ENCODE measurements around the gene TMEM217. TPM values are rescaled to one million over a fixed set of nuclear protein-coding genes. Genes with fewer than 3 reads are reported as not detected.

The TMEM217 gene
- total RNA-seq, 1 donor from 2014 or later: 2.7 TPM

DNA sequence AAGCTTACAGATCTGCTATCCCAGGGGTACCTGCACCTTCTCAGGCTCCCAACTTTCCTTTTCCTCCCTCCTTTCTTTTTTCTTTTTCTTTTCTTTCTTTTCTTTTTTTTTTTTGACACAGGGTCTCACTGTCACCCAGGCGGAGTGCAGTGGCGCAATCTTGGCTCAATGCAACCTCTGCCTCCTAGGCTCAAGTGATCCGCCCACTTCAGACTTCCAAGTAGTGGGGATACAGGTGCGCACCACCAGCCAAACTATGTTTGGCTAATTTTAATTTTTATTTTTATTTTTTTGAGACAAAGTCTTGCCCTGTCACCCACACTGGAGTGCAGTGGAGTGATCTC is 52.0 kb downstream of the TMEM217 start:
- peaks cover 16% of the 10 kb centered on the region for H3K4me1 Mint-ChIP-seq

GRCh38 chr6:37205175-37205996 is 52.6 kb downstream of the TMEM217 start:
- TF ChIP-seq CTCF (IDR thresholded peaks at IDR 0.05; ENCODE audit: unreplicated experiment): no peak
- H3K9me3 Mint-ChIP-seq: no peaks in the 10 kb centered on the region
- no peak overlapping the region for H3K27ac Mint-ChIP-seq
- H3K4me3 Mint-ChIP-seq: no peak overlapping the region
- H3K36me3 Mint-ChIP-seq: no peaks in the 10 kb centered on the region
- H3K4me1 Mint-ChIP-seq: peaks cover 14% of the 10 kb centered on the region
- peaks cover 12% of the 10 kb centered on the region for H3K27me3 Mint-ChIP-seq (ENCODE audit: low read depth)
- DNase-seq (ENCODE audit: low spot score in 2 of 2, unreplicated experiment in 2 of 2): no peak

More for the DNA sequence above, 52.0 kb downstream of the TMEM217 start:
- Mint-ChIP-seq H3K4me3 (no peak overlapping the region), H3K27ac (no peak overlapping the region), H3K36me3 (no peaks in the 10 kb centered on the region), H3K27me3 (ENCODE audit: low read depth) (peaks cover 6% of the 10 kb centered on the region), H3K9me3 (no peaks in the 10 kb centered on the region)
- no peak for TF ChIP-seq CTCF (IDR thresholded peaks at IDR 0.05; ENCODE audit: unreplicated experiment)
- DNase-seq (ENCODE audit: low spot score in 2 of 2, unreplicated experiment in 2 of 2): no peak

GRCh38 chr6:37204014-37204751 is 53.8 kb downstream of the TMEM217 start:
- Mint-ChIP-seq H3K36me3 (no peaks in the 10 kb centered on the region), H3K4me1 (peaks cover 12% of the 10 kb centered on the region), H3K27ac (no peak overlapping the region), H3K4me3 (no peak overlapping the region), H3K9me3 (no peaks in the 10 kb centered on the region), H3K27me3 (ENCODE audit: low read depth) (peaks cover 21% of the 10 kb centered on the region)
- TF ChIP-seq CTCF (IDR thresholded peaks at IDR 0.05; ENCODE audit: unreplicated experiment): no peak
- no peak for DNase-seq (ENCODE audit: low spot score in 2 of 2, unreplicated experiment in 2 of 2)

GRCh38 chr6:37202788-37203491 is 55.0 kb downstream of the TMEM217 start:
- Mint-ChIP-seq H3K27ac (no peak overlapping the region), H3K27me3 (ENCODE audit: low read depth) (peaks cover 23% of the 10 kb centered on the region), H3K4me1 (peaks cover 12% of the 10 kb centered on the region), H3K9me3 (no peaks in the 10 kb centered on the region), H3K4me3 (no peak overlapping the region), H3K36me3 (no peaks in the 10 kb centered on the region)
- TF ChIP-seq CTCF (IDR thresholded peaks at IDR 0.05; ENCODE audit: unreplicated experiment): no peak
- no peak for DNase-seq (ENCODE audit: low spot score in 2 of 2, unreplicated experiment in 2 of 2)

DNA sequence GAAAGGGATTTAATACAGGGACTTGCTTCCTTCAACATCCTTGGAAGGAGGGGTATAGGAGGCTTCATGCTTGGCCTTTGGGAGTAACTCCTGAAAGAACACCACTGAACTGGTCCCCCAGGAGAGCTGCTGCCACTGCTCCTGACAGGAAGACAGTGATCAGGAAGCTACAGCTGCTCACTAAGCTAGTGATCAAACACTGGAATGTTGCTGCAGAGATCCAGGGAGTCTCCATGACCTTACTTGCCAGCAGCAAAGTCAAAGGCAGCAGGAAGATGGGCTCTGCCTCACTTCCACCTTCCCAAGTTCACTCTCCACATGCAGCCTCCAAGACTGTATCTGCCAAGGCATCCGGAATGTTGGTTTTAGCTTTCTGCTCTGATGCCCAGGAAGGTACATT is 56.2 kb downstream of the TMEM217 start:
- no peak for TF ChIP-seq CTCF (IDR thresholded peaks at IDR 0.05; ENCODE audit: unreplicated experiment)
- peaks cover 12% of the 10 kb centered on the region for H3K4me1 Mint-ChIP-seq
- no peaks in the 10 kb centered on the region for H3K36me3 Mint-ChIP-seq
- no peak for DNase-seq (ENCODE audit: low spot score in 2 of 2, unreplicated experiment in 2 of 2)
- H3K27ac Mint-ChIP-seq: no peak overlapping the region
- H3K27me3 Mint-ChIP-seq (ENCODE audit: low read depth): peaks cover 23% of the 10 kb centered on the region
- H3K4me3 Mint-ChIP-seq: no peak overlapping the region
- peaks cover 6% of the 10 kb centered on the region for H3K9me3 Mint-ChIP-seq
